Measurements from ENCODE around the gene MORN4. TPM values are rescaled to one million over a fixed set of nuclear protein-coding genes. Genes with fewer than 3 reads are reported as not detected.

Gene MORN4
- total RNA-seq, 1 experiment from 2014 or later = 11.9 TPM

DNA sequence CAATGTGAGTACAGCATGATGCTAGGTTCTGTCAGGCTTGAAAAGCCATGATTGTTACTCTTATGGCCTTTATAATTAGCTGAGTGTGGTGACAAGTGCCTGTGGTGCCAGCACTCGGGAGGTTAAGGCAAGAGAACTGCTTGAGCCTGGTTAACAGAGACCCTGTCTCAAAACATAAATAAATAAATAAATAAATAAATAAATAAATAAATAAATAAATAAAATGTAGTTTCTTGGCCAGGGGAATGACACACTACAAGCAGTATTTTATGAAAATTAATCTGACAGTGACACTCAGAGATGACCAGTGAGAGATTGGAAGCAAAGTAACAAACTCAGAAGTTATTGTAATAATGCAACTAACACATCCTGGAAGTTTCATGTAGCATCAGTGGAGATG is 2.3 kb upstream of the MORN4 start:
- H2BK120ac ChIP-seq (ENCODE audit: low read depth, low read length, poor library complexity, severe bottlenecking) = no peak overlapping the region
- H3K18ac ChIP-seq (ENCODE audit: insufficient read length, low read depth, low read length) = no peak overlapping the region
- Mint-ChIP-seq H3K4me3 (no peak overlapping the region), H3K4me1 (peaks cover 17 to 22% of the 10 kb centered on the region in 2 experiments), H3K27me3 (ENCODE audit: low read depth) (no peaks in the 10 kb centered on the region), H3K9me3 (no peaks in the 10 kb centered on the region; a peak in 2 of 5 replicates), H3K27ac (no peak overlapping the region), H3K36me3 (ENCODE audit: insufficient read depth in 1 of 3, low read depth in 3 of 3) (peaks cover 0 to 4% (median 2%) of the 10 kb centered on the region in 3 experiments; a peak in 2 of 7 replicates)
- no peak overlapping the region for H2BK20ac ChIP-seq (ENCODE audit: low read depth, low read length, poor library complexity, severe bottlenecking)
- H3T11ph ChIP-seq (ENCODE audit: low read length) = no peak overlapping the region
- DNase-seq = no peak
- no peak overlapping the region for H3K4me2 ChIP-seq (ENCODE audit: insufficient read depth, insufficient read length, low read length)
- H2BK15ac ChIP-seq (ENCODE audit: low read depth, low read length) = no peak overlapping the region
- no peak overlapping the region for H4K5ac ChIP-seq (ENCODE audit: insufficient read length, low read depth, low read length)
- no peak overlapping the region for H3K9ac ChIP-seq (ENCODE audit: extremely low read depth, insufficient read length, low read length)
- no peaks in the 10 kb centered on the region for H3K79me1 ChIP-seq (ENCODE audit: insufficient read depth, low read depth, low read length, poor library complexity, severe bottlenecking)
- no peak overlapping the region for H4K8ac ChIP-seq (replicated peaks; ENCODE audit: insufficient read length, low read depth, low read length)
- no peak overlapping the region for H3K14ac ChIP-seq (ENCODE audit: insufficient read depth, low read length)
- no peaks in the 10 kb centered on the region for H4K20me1 ChIP-seq (ENCODE audit: control insufficient read depth, insufficient read depth, insufficient read length)
- no peak overlapping the region for H3K27ac ChIP-seq (ENCODE audit: insufficient read length, low read depth, low read length)
- no peak overlapping the region for H2AK5ac ChIP-seq (ENCODE audit: insufficient read length, low read length)
- H3K79me2 ChIP-seq (ENCODE audit: insufficient read depth, low read length) = 0 out of 2 replicates have a peak, but pooled peaks cover under 1% of the 10 kb centered on the region
- TF ChIP-seq, protein P1, sequence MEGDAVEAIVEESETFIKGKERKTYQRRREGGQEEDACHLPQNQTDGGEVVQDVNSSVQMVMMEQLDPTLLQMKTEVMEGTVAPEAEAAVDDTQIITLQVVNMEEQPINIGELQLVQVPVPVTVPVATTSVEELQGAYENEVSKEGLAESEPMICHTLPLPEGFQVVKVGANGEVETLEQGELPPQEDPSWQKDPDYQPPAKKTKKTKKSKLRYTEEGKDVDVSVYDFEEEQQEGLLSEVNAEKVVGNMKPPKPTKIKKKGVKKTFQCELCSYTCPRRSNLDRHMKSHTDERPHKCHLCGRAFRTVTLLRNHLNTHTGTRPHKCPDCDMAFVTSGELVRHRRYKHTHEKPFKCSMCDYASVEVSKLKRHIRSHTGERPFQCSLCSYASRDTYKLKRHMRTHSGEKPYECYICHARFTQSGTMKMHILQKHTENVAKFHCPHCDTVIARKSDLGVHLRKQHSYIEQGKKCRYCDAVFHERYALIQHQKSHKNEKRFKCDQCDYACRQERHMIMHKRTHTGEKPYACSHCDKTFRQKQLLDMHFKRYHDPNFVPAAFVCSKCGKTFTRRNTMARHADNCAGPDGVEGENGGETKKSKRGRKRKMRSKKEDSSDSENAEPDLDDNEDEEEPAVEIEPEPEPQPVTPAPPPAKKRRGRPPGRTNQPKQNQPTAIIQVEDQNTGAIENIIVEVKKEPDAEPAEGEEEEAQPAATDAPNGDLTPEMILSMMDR (conservative IDR thresholded peaks at IDR 0.05) = no peak
- H3K27me3 ChIP-seq (ENCODE audit: insufficient read depth, low read length) = no peaks in the 10 kb centered on the region
- H3K4ac ChIP-seq (ENCODE audit: low read depth, low read length) = no peak overlapping the region
- no peaks in the 10 kb centered on the region for H3K4me1 ChIP-seq (ENCODE audit: insufficient read depth, low read length)
- H2BK12ac ChIP-seq (ENCODE audit: insufficient read length, low read depth, low read length) = no peak overlapping the region
- H4K91ac ChIP-seq (ENCODE audit: insufficient read length, low read depth, low read length) = no peak overlapping the region
- no peak overlapping the region for H3K56ac ChIP-seq (ENCODE audit: insufficient read length, low read depth, low read length)
- peaks cover 7% of the 10 kb centered on the region for H3K23me2 ChIP-seq (ENCODE audit: insufficient read length, low read depth, low read length, poor library complexity, severe bottlenecking)
- H2BK5ac ChIP-seq (ENCODE audit: insufficient read length, low read length) = no peak overlapping the region
- H3K9me3 ChIP-seq (ENCODE audit: control insufficient read depth, low read depth, low read length) = no peaks in the 10 kb centered on the region
- WGBS (ENCODE audit: extremely low coverage, insufficient read length, low lambda C conversion rate) = no CpG with 5 or more reads among the region's 1 CpG
- no peak overlapping the region for H3K23ac ChIP-seq (ENCODE audit: insufficient read length, low read depth, low read length)
- H2AFZ ChIP-seq (ENCODE audit: low read length) = no peak overlapping the region

Data from H9 (cell line).